PFSK-1 (cell line): ENCODE data around the gene ANKRD34A.
A peak's percentile ranks its signal among the peaks of the same experiment; 100 is the strongest.

Experiments
- FOXP2 ChIP-seq: optimal IDR thresholded peaks from 2 replicates; pipeline ENCODE3; 2011; ENCODE audit warnings: borderline replicate concordance, control low read depth, inconsistent platforms; ENCODE audit not compliant: insufficient read depth; ENCODE audit errors: extremely low read length, extremely low read depth
- POLR2AphosphoS5 ChIP-seq: IDR thresholded peaks from 2 replicates; pipeline ENCODE4 v1.6.1; 2012; ENCODE audit warnings: low read depth, mild to moderate bottlenecking, control low read depth, low read length, moderate library complexity
- SIN3A ChIP-seq: IDR thresholded peaks from 2 replicates; pipeline ENCODE4 v1.6.1; 2012; ENCODE audit warnings: mild to moderate bottlenecking, low read length, moderate library complexity, borderline replicate concordance; ENCODE audit not compliant: insufficient read depth
- TAF1 ChIP-seq: IDR thresholded peaks from 2 replicates; pipeline ENCODE4 v1.6.1; 2012; ENCODE audit warnings: low read length, control low read depth, borderline replicate concordance; ENCODE audit not compliant: insufficient read depth
- TF ChIP-seq, protein P1 (sequence below), 2 experiments: IDR thresholded peaks; 2 replicates each; pipeline versions ENCODE4 v1.6.1 to v1.8.0; 2011 to 2012; ENCODE audit warnings: low read depth in 2 of 2, low read length in 2 of 2, control low read depth in 1 of 2, inconsistent platforms in 1 of 2, mild to moderate bottlenecking in 1 of 2, moderate library complexity in 1 of 2; ENCODE audit not compliant: insufficient read depth in 1 of 2

ANKRD34A gene

DNA sequence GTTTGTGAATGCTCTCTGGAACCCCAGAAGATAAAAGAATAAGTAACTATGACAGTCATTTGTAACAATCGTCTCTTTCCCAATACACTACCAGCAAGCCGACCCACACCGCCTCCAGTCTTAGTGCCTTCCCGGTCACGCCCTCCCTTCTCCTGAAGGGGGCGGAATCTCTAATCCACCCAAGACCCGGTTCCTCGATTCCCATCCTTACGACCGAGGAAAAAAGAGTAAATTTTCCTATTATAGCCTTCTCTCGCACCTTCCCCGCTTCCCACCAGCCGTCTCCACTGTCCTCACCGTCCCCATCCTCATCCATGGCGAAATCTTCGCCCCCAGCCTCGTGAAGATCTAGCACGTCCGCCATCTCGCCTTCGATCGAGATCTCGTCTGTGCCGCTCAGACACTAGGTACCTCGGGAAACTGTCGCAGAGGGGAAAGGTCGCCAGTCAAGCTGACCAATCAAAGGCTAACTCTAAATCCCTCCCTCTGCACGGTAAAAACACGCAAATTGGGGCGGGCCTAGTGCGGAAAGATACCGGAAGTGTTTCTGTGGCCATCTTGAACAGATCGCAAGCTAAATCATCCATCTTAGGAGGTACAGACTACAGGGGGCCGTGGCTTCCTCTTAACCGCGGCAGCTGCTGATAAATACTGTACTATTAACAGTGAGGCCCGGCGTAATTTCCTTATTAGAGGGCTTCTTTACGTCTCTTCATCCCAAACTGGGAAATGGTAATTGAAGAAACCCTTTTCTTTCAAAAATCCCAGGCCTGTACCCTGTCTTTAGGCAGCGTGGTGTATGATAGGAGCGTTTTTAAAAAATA is 37.1 kb downstream of the ANKRD34A start, which contains the start of gene RBM8A:
RBM8A (minus strand) TSS at position 422 of the 824 bp plus-strand sequence; CDS start at position 364, 58 bp downstream.
- TF ChIP-seq SIN3A (peak; percentile 10; the same call in 1 of the 2 replicates), POLR2AphosphoS5 (peak; percentile 96), TAF1 (peak; percentile 81; the same call in 1 of the 2 replicates), FOXP2 (peak; percentile 42)
- TF ChIP-seq, protein P1, sequence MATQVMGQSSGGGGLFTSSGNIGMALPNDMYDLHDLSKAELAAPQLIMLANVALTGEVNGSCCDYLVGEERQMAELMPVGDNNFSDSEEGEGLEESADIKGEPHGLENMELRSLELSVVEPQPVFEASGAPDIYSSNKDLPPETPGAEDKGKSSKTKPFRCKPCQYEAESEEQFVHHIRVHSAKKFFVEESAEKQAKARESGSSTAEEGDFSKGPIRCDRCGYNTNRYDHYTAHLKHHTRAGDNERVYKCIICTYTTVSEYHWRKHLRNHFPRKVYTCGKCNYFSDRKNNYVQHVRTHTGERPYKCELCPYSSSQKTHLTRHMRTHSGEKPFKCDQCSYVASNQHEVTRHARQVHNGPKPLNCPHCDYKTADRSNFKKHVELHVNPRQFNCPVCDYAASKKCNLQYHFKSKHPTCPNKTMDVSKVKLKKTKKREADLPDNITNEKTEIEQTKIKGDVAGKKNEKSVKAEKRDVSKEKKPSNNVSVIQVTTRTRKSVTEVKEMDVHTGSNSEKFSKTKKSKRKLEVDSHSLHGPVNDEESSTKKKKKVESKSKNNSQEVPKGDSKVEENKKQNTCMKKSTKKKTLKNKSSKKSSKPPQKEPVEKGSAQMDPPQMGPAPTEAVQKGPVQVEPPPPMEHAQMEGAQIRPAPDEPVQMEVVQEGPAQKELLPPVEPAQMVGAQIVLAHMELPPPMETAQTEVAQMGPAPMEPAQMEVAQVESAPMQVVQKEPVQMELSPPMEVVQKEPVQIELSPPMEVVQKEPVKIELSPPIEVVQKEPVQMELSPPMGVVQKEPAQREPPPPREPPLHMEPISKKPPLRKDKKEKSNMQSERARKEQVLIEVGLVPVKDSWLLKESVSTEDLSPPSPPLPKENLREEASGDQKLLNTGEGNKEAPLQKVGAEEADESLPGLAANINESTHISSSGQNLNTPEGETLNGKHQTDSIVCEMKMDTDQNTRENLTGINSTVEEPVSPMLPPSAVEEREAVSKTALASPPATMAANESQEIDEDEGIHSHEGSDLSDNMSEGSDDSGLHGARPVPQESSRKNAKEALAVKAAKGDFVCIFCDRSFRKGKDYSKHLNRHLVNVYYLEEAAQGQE (IDR thresholded peaks at IDR 0.05; ENCODE audit: insufficient read depth in 1 of 2, low read depth in 2 of 2, low read length in 2 of 2), result peak in 1 of 2 experiments; percentile 55; a peak in 1 of 4 replicates

DNA sequence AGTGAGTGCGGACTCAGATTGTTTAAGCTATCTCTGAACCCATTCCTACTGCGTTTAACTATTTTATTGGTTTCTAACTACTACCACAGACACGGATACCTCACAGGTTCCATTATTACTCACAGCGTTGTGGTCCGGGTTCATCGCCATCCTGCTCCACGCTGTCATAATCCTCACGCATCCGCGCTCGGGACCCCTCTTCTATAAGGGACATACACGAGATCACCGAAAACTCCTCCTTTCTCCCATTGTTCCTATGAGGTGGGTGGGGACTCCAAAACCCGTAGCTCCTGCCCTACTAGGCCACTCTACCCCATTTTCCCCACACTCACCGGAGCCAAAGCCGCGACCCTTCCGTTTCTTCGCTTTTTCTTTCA is 37.7 kb downstream of the ANKRD34A start:
- TF ChIP-seq FOXP2 (no peak), TAF1 (no peak), SIN3A (no peak), POLR2AphosphoS5 (no peak)
- TF ChIP-seq, protein P1 (IDR thresholded peaks at IDR 0.05; ENCODE audit: insufficient read depth in 1 of 2, low read depth in 2 of 2, low read length in 2 of 2), result no peak

DNA sequence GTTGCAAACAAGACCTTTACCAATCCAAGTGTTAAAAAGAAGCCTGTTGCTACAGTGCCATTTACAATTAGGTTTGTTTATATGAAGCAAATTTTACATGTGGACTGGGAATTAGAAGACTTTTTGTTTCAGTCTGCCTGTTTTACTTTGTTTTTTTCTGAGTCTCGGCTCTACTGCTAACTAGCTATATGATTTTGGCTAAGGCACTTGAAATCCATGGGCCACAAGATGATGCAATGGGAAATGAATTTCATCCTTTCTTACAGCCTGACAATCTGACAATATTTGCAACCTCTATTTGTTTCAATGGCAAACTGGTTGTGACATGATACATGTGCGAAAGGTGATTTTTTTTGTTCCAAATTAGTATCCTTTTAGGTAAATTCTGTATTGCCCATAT is 42.1 kb downstream of the ANKRD34A start:
- no peak for TF ChIP-seq SIN3A
- TF ChIP-seq, protein P1 (IDR thresholded peaks at IDR 0.05; ENCODE audit: insufficient read depth in 1 of 2, low read depth in 2 of 2, low read length in 2 of 2), result no peak
- no peak for TF ChIP-seq FOXP2
- TF ChIP-seq TAF1, result no peak
- no peak for TF ChIP-seq POLR2AphosphoS5

DNA sequence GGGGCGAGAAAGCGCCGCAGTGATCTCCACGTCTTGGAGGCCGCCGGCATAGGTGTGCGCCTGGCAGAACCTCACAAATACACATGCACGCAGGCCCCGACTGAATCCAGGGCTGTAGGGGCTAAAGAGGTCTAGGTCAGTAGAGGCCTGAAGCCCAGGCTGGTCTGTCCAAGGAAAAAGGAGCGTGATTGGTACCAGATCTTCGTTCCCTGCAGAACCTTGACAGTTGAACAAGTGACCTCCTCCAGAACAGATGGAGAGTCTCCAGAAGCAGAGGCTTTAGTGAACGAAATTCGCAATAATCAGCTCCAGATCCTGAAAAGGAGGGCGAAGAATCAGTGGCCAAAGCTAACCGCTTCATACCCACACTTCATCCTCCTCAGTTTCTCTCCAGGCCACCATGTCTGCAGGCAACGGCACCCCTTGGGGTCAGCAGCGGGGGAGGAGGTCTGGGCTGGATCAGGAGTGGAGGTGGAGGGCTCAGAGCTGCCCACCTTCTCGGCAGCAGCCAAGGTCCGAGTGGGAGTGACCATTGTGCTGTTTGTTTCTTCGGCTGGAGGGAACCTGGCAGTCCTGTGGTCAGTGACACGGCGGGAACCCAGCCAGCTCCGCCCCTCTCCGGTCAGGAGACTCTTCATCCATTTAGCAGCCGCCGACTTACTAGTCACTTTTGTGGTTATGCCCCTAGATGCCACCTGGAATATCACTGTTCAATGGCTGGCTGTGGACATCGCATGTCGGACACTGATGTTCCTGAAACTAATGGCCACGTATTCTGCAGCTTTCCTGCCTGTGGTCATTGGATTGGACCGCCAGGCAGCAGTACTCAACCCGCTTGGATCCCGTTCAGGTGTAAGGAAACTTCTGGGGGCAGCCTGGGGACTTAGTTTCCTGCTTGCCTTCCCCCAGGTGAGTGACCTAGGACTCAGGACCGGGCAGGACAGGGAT is 45.1 kb downstream of the ANKRD34A start:
- TF ChIP-seq TAF1, result no peak

DNA sequence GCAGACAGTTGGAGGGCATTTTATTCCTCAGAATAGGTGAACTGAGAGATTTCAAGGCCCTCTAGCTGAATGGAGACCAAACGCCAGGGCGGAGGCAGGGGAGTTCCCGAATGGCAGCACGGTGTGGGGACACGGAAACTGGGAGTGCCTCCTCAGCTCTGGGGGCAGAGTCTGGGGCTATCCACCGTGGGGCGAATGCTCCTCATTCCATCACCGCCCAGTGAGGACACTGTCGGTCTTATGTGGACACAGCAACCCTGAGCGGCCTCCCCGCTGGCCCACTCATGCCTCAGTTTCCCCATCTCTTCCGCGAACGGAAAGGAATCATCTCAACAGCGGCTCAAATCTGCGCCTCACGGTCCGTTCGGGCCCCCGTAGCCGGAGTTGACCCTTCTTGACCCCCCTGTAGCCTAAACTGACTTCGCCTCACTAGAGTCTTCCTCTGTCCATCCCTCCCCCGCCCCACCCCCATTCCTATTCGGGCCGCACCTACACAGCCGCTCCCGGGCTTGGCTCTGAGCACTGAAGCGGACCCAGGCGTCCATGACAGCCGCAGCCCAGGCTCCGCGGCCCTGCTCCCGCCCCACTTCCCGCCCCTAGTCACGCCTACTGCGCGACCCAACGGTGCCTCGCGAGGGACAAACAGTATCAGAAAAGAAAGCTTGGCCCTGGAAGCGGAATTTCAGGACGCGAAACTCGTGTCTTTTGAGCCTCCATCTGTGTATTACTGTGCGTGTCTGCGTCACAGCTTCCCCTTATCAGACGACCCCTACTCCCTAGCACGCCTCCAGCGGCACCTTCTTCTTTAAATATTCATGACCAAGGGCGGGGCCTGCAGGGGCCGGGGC is 46.0 kb downstream of the ANKRD34A start, which contains the start of gene PEX11B:
PEX11B (minus strand) TSS at position 574 of the 848 bp plus-strand sequence; CDS start at position 545, 29 bp downstream.
- peak; percentile 10 for TF ChIP-seq FOXP2
- no peak for TF ChIP-seq TAF1
- TF ChIP-seq SIN3A, result no peak
- TF ChIP-seq, protein P1 (IDR thresholded peaks at IDR 0.05; ENCODE audit: insufficient read depth in 1 of 2, low read depth in 2 of 2, low read length in 2 of 2), result no peak
- peak; percentile 31 for TF ChIP-seq POLR2AphosphoS5
